LNCAP (cell line): ENCODE measurements around the gene RSPO3.

ENCODE experiments used
- TF ChIP-seq, protein P1 (sequence below): fragments of 450-650 bp; IDR thresholded peaks from 2 replicates; pipeline ENCODE4 v1.5.1; 2017; ENCODE audit warnings: mild to moderate bottlenecking

The RSPO3 gene

DNA sequence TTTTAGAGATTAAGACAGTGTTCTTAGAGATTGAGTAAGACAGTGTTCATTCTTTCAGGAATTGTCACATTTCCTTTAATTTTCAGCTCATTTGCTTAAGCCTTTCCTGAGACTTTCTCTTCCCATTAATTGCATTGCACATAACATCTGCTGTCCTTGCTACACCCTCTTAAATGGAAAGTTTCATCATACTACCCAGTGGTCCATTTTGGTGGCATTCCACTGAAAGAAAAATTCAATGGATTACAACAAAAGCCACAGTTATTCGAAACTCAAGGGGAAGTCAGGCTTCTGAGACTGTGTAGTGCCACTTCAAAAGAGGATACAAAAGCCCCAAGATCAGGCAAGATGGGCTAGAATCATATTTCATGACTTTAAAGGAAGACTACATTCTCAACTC is 64.0 kb downstream of the RSPO3 start:
- TF ChIP-seq, protein P1, sequence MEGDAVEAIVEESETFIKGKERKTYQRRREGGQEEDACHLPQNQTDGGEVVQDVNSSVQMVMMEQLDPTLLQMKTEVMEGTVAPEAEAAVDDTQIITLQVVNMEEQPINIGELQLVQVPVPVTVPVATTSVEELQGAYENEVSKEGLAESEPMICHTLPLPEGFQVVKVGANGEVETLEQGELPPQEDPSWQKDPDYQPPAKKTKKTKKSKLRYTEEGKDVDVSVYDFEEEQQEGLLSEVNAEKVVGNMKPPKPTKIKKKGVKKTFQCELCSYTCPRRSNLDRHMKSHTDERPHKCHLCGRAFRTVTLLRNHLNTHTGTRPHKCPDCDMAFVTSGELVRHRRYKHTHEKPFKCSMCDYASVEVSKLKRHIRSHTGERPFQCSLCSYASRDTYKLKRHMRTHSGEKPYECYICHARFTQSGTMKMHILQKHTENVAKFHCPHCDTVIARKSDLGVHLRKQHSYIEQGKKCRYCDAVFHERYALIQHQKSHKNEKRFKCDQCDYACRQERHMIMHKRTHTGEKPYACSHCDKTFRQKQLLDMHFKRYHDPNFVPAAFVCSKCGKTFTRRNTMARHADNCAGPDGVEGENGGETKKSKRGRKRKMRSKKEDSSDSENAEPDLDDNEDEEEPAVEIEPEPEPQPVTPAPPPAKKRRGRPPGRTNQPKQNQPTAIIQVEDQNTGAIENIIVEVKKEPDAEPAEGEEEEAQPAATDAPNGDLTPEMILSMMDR = no peak

DNA sequence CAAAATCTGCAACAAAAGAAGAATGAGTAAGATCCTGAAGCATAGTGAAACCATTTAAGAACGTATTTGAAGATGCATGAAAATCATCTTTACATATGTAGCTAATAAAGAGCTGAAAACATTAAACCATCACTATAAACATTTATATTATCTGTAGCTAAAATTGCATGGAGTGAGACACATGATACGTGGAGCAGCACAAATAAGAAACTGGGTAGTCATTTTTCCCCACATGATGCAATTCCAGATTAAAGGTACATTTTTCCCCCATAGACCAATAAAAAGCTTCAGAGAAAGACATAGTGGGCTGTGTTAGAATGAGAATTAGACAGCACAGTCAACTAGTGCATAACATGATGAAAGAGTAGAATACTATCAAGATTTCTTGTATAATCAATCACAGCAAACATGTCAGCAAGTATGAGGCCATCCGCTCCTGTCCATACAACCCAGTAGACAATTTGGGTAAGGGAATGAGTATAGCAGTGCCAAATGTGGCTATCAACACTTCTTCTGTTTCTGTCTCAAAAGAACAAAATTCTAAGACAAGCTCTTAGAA is 67.0 kb downstream of the RSPO3 start:
- TF ChIP-seq, protein P1 = no peak

DNA sequence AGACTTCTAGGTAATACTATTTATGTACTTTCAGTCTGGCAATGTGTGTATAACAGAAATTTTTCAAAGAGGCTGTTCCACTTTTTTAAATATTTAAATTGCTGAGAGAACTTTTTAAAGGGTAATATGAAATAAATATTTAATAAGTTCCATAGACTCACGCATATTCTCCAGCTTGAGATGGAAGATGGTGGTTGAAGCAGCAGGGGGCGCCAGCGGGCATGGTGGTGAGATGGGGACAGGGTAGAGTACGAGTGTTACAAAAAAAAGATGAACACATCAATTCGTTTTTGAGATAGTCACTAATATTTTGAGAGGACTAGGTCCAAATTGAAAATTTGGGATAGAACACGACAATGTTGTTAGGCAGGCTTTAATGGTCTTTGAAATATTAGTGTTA is 68.4 kb downstream of the RSPO3 start:
- TF ChIP-seq, protein P1 = peak; percentile 71

DNA sequence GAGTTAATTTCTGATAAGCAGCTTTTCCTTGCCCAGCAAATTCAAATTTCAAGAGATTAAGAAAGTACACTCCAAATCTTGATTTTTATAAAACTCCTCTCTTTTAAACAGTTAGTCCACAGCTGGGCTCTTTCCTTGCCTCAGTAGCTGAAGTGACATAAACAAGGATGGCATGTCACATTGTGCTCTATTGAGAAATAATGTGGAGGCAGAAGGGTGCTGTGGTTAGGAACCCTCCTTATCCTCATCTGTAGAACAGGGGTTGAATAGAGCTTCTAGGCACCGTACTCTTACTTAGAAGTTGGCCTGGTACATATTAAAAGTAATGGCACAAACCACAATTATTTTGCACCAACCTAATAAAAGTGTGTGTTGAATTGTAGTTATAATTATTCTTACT is 70.3 kb downstream of the RSPO3 start:
- TF ChIP-seq, protein P1 = no peak

DNA sequence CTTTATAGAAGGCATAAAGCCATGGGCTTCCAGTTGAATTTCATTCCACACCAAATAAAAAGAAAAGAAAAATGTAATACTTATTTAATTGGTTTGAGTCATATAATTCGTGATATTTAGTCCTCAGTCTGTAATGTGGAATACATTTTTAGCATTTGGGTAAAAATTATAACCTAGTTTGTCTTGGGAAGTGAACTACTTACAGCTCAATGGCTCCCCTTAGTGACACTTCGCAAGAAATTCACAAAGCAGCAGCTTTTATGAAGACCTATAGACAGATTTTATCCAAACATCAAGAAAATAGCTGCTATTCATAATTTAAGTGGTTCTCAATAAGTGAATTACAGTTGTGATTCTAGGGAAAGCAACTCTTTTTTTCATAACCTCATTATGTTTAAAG is 72.1 kb downstream of the RSPO3 start:
- TF ChIP-seq, protein P1 = peak; percentile 69

DNA sequence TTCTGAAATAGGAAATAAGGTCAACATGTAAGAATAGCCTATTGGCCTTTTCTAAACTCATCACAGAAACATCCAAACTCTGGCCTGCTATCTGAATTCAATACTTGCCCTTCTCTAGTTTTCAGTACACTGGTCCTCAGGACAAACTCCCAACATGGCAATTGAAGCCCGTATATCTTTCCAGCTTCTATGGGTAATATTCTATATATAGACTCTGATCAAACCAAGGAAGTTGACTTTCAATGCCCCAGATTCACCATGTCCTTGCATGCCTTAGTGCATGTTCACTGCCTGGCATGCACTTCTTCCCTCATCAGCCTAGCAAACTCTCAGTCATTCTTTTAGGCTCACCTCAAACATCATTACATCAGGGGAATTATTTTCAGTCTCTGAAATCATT is 73.2 kb downstream of the RSPO3 start:
- TF ChIP-seq, protein P1 = no peak

DNA sequence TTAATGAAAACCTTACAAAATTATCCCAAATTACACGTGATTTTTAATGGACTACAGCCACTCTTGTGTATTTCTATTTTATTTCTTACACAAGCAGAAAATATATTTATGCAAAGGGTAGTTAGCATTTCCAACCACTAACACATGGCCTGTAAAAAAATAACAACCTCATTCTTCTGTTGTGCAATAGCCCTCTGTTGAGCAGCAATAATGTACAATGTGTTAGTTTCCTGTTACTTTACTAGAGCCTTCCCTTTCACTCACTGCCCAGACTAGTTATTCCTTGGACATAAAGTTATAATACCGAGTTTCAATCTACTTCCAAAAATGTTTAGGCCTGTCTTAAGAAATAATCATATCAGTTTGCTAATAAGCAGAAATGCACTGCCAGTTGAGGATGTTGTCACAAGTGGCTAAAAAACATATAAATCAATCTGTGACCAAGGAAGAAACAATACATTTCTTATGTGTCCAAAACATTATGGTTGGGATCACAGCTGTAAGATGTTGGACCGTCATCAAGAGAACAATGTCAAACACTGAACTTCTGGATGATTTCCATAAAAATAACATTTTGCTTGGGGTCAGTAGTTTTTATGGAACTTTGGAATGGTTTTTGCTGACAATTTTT is 74.6 kb downstream of the RSPO3 start:
- TF ChIP-seq, protein P1 = no peak

DNA sequence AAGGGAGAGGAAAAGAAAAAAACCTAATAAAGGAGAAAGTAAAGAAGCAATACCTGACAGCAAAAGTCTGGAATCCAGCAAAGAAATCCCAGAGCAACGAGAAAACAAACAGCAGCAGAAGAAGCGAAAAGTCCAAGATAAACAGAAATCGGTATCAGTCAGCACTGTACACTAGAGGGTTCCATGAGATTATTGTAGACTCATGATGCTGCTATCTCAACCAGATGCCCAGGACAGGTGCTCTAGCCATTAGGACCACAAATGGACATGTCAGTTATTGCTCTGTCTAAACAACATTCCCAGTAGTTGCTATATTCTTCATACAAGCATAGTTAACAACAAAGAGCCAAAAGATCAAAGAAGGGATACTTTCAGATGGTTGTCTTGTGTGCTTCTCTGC is 77.4 kb downstream of the RSPO3 start:
- TF ChIP-seq, protein P1 = no peak
